ENCODE measurements around the gene TTC7B. TPM values are rescaled to one million over a fixed set of nuclear protein-coding genes. Genes with fewer than 3 reads are reported as not detected.

The TTC7B gene
- total and polyA plus RNA-seq, 2 donors (not counting 3 experiments of a cell fraction or from before 2014, with no cell fraction given), result 46.8 to 76.5 TPM

DNA sequence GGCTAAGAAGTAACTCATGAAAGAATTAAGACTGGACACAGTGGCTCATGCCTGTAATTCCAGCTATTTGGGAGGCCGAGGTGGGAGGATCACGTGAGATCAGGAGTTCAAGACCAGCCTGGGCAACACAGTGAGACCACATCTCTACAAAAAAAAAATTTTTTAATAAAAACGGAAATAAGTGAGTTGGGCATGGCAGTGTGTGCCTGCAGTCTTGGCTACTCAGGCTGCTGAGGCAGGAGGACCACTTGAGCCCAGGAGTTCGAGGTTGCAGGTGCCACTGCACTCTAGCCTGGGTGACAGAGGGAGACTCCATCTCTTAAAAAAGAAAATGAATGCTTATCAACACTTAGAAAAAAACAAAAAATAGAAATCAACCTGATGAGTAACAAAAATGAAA lies 301.7 kb downstream of the TTC7B start:
- FAIRE-seq (no peak), DNase-seq (ENCODE audit: low read depth, low spot score) (no peak)
- intact Hi-C loops (cut with micrococcal nuclease) (no loop called here), dilution Hi-C loops (cut with MboI; ENCODE audit: extremely low pct_ligation_motif_present, low sequenced_read_pairs) (no loop called here)
- H3K27me3 ChIP-seq (ENCODE audit: control insufficient read depth in 2 of 2, insufficient read depth in 2 of 2, low read length in 2 of 2), result no peaks in the 10 kb centered on the region
- H3K79me2 ChIP-seq (ENCODE audit: control insufficient read depth, insufficient read depth, low read length), result no peaks in the 10 kb centered on the region
- no peaks in the 10 kb centered on the region for H3K9me1 ChIP-seq (replicated peaks; ENCODE audit: control insufficient read depth, extremely low read depth, insufficient read depth, low read length)
- POLR2A ChIA-PET, result no interaction called here
- BruUV-seq (replicated peaks), result no TSS peak
- H3K4me2 ChIP-seq (ENCODE audit: insufficient read depth, low read length), result no peak overlapping the region
- TF ChIP-seq CTCF (IDR thresholded peaks at IDR 0.05; ENCODE audit: extremely low read depth in 1 of 2, insufficient read depth in 1 of 2, low read depth in 1 of 2, low read length in 2 of 2) (no peak), MYC (IDR thresholded peaks at IDR 0.05; ENCODE audit: low read depth, low read length) (no peak), FOS (IDR thresholded peaks at IDR 0.05; ENCODE audit: borderline replicate concordance, insufficient read depth, low read length) (no peak), JUN (IDR thresholded peaks at IDR 0.05; ENCODE audit: borderline replicate concordance, insufficient read depth, insufficient read length, low read depth) (no peak), POLR2AphosphoS5 (IDR thresholded peaks at IDR 0.05; ENCODE audit: insufficient read depth, low read depth, low read length) (no peak), GATA2 (IDR thresholded peaks at IDR 0.05; ENCODE audit: insufficient read depth, insufficient read length, low read depth, low read length) (no peak), EZH2 (IDR thresholded peaks at IDR 0.05; ENCODE audit: borderline replicate concordance, low read depth, low read length, severe bottlenecking) (no peak), POLR2A (IDR thresholded peaks at IDR 0.05; ENCODE audit: low read depth, low read length) (no peak)
- TF ChIP-seq, protein P1, sequence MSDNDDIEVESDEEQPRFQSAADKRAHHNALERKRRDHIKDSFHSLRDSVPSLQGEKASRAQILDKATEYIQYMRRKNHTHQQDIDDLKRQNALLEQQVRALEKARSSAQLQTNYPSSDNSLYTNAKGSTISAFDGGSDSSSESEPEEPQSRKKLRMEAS (IDR thresholded peaks at IDR 0.05; ENCODE audit: insufficient read depth, insufficient read length), result no peak
- H2AFZ ChIP-seq (ENCODE audit: low read depth, low read length), result no peak overlapping the region
- no peaks in the 10 kb centered on the region for H4K20me1 ChIP-seq (replicated peaks; ENCODE audit: control insufficient read depth, extremely low read depth, insufficient read depth, low read length)
- CTCF ChIA-PET, result no interaction called here
- H3K27ac ChIP-seq (ENCODE audit: insufficient read depth, low read depth, low read length), result no peak overlapping the region
- H3K9ac ChIP-seq (replicated peaks; ENCODE audit: extremely low read depth, insufficient read depth, low read length), result no peak overlapping the region
- H3K4me3 ChIP-seq (replicated peaks in 1 of 3; ENCODE audit: insufficient read depth in 1 of 3, low read depth in 1 of 3, low read length in 3 of 3), result no peak overlapping the region
- H3K9me3 ChIP-seq (replicated peaks; ENCODE audit: control insufficient read depth, insufficient read depth, low read length), result no peaks in the 10 kb centered on the region
- H3K36me3 ChIP-seq (ENCODE audit: control insufficient read depth in 2 of 2, extremely low read depth in 1 of 2, insufficient read depth in 2 of 2, low read length in 2 of 2), result no peaks in the 10 kb centered on the region
- H3K4me1 ChIP-seq (ENCODE audit: control insufficient read depth, extremely low read depth, insufficient read depth, low read length), result no peaks in the 10 kb centered on the region

Measured in endothelial cell of umbilical vein (primary cell).